ENCODE data around the gene CDK19. TPM values are rescaled to one million over a fixed set of nuclear protein-coding genes. Genes with fewer than 3 reads are reported as not detected.

The CDK19 gene
- total and polyA plus RNA-seq, 9 of the 15 experiments (the other 6 are each of a cell fraction or from before 2014, with no cell fraction given) = 3.8 to 15.2 (median 7.4) TPM

DNA sequence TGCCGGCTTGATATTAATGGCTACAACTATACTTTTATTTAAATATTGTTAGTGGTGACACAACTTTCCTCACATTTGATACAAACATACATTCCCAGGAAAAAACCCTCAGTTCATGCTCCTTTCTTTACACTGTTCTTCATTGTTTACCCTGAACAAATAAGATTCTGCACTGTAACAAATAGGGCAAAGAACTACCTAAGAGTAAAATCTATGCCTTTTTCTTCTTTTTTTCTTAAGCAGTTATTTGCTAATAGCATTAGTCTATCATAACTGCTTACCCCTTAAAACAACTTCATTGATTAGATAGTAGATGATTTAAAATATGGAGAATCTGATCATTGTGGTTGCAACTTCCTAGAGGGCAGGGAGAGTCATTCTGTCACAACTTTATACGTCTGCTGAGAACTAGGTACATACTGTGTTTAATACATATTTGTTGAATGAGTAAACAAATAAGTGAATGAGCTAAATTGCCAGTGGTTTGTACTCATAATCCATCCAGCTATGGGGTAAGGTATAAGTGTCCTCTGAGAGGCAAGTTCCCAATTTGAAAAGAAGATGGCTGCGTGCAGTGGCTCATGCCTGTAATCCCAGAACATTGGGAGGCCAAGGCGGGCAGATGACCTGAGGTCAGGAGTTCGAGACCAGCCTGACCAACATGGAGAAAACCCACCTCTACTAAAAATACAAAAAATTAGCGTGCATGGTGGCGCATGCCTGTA lies 161.0 kb downstream of the CDK19 start (continued):
- TF ChIP-seq, protein P1, sequence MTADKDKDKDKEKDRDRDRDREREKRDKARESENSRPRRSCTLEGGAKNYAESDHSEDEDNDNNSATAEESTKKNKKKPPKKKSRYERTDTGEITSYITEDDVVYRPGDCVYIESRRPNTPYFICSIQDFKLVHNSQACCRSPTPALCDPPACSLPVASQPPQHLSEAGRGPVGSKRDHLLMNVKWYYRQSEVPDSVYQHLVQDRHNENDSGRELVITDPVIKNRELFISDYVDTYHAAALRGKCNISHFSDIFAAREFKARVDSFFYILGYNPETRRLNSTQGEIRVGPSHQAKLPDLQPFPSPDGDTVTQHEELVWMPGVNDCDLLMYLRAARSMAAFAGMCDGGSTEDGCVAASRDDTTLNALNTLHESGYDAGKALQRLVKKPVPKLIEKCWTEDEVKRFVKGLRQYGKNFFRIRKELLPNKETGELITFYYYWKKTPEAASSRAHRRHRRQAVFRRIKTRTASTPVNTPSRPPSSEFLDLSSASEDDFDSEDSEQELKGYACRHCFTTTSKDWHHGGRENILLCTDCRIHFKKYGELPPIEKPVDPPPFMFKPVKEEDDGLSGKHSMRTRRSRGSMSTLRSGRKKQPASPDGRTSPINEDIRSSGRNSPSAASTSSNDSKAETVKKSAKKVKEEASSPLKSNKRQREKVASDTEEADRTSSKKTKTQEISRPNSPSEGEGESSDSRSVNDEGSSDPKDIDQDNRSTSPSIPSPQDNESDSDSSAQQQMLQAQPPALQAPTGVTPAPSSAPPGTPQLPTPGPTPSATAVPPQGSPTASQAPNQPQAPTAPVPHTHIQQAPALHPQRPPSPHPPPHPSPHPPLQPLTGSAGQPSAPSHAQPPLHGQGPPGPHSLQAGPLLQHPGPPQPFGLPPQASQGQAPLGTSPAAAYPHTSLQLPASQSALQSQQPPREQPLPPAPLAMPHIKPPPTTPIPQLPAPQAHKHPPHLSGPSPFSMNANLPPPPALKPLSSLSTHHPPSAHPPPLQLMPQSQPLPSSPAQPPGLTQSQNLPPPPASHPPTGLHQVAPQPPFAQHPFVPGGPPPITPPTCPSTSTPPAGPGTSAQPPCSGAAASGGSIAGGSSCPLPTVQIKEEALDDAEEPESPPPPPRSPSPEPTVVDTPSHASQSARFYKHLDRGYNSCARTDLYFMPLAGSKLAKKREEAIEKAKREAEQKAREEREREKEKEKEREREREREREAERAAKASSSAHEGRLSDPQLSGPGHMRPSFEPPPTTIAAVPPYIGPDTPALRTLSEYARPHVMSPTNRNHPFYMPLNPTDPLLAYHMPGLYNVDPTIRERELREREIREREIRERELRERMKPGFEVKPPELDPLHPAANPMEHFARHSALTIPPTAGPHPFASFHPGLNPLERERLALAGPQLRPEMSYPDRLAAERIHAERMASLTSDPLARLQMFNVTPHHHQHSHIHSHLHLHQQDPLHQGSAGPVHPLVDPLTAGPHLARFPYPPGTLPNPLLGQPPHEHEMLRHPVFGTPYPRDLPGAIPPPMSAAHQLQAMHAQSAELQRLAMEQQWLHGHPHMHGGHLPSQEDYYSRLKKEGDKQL (CRISPR knock-in tag; IDR thresholded peaks at IDR 0.05; ENCODE audit: borderline replicate concordance) = no peak

DNA sequence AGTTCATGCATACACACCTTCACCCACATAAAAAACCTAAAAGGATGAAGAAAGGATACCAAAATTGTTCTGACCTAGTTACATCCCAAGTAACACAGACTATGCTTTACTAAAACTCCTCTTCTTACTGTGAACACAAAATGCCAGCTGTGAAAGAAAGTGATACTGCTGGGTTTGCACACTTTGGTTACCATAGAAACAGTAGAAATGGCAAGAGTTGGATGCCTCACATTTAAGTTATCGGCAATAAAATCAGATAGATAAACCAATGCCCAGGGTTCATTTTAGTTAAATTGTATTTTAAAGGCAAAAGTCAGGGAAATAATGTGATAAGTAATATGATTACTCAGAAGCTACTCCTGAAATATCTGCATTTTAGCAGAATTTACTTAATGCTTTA lies 161.9 kb downstream of the CDK19 start:
- WGBS (ENCODE audit: insufficient coverage, low coverage, missing lambda C conversion rate) = 85% methylated on average over 1 of the region's 1 CpG
- intact Hi-C loops (cut with micrococcal nuclease) = no loop called here
- Histone ChIP-seq H3K9ac (ENCODE audit: insufficient read depth in 1 of 2, low read depth in 2 of 2, low read length in 2 of 2) (no peak overlapping the region), H3K4me2 (ENCODE audit: insufficient read depth, low read length) (no peak overlapping the region), H3K27ac (ENCODE audit: extremely low read depth, low read depth, low read length) (no peak overlapping the region), H3K4me1 (replicated peaks in 1 of 2; ENCODE audit: control insufficient read depth in 2 of 2, insufficient read depth in 2 of 2, low read length in 2 of 2) (no peaks in the 10 kb centered on the region), H4K20me1 (replicated peaks; ENCODE audit: control insufficient read depth, insufficient read depth, low read length) (no peaks in the 10 kb centered on the region), H3K79me2 (ENCODE audit: control insufficient read depth, insufficient read depth, low read length) (no peaks in the 10 kb centered on the region), H3K4me3 (no peak overlapping the region), H3K9me3 (replicated peaks; ENCODE audit: control insufficient read depth, insufficient read depth, low read depth, low read length) (no peaks in the 10 kb centered on the region), H3K9me1 (ENCODE audit: control insufficient read depth, insufficient read depth, low read length) (no peaks in the 10 kb centered on the region), H2AFZ (ENCODE audit: low read depth, low read length) (no peak overlapping the region), H3K36me3 (ENCODE audit: control insufficient read depth, insufficient read depth, low read length) (no peaks in the 10 kb centered on the region), H3K27me3 (ENCODE audit: control insufficient read depth in 2 of 2, insufficient read depth in 2 of 2, low read length in 2 of 2) (no peaks in the 10 kb centered on the region)
- ATAC-seq (no peak), DNase-seq (ENCODE audit: extremely low read depth in 1 of 4, low spot score in 3 of 4) (no peak), FAIRE-seq (no peak)
- in situ Hi-C loops (cut with MboI) = no loop called here
- TF ChIP-seq ZC3H8 (IDR thresholded peaks at IDR 0.05) (no peak), RFX1 (IDR thresholded peaks at IDR 0.05) (peak; percentile 65)
- ChIA-PET POLR2A (interaction anchor here (0.6 to 1.7 kb wide), 3 partner anchors 13 to 223 kb away, joined by 3 to 7 read pairs (median 4); partner anchors contain the start of gene AMD1), CTCF (ENCODE audit: low intra/inter-chr PET ratio) (no interaction called here)
- no TSS peak for BruUV-seq (replicated peaks)

All from K562 (cell line).